Ovary (tissue), 3 donors: ENCODE data around the gene LDHAL6B.

ENCODE experiments used
- POLR2A ChIP-seq: fragments of 450-650 bp; IDR thresholded peaks from one replicate; pipeline ENCODE4 v1.6.1; 2017; ENCODE audit warnings: antibody characterized with exemption, mild to moderate bottlenecking, moderate library complexity
- TF ChIP-seq, protein P1 (sequence below), 3 donors: fragments of 450-650 bp in 2 of 3; fragments of 200-600 bp in 1 of 3; IDR thresholded peaks; one replicate each; pipeline versions ENCODE4 v1.5.1 to v1.8.0; 2016 to 2022; ENCODE audit warnings: antibody characterized with exemption in 3 of 3, mild to moderate bottlenecking in 1 of 3
- donor health status: DM: no; HTN: no; CAD: no.

DNA sequence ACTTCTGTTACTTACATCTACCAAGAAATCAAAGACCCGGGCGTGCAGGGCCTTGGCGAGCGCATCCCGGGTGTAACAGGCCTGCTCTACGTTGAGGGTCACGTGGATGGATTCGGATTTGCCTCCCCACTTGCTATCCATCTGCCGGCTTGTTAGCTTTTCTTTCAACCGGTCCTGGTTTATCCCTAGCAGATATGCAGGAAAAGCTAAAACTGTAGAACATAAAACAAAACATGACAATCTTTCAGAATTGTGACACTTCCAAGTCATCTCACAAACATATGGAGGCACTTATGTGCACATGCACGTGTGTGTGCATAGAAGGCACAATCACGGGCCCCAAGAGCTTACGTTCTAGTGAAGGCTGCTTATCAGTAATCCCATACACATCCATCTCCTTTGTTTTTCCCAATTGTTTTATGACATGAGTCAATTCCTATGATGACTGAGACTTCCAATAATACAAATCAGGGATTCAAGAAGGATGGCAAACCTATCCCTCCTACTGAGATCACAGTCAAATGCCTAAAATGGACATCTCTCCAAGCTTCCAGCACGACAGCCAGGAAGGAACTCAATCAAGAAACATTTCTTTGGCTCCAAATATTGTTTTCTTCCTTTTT is 11.3 kb downstream of the LDHAL6B start:
- no peak for TF ChIP-seq POLR2A
- TF ChIP-seq, protein P1, sequence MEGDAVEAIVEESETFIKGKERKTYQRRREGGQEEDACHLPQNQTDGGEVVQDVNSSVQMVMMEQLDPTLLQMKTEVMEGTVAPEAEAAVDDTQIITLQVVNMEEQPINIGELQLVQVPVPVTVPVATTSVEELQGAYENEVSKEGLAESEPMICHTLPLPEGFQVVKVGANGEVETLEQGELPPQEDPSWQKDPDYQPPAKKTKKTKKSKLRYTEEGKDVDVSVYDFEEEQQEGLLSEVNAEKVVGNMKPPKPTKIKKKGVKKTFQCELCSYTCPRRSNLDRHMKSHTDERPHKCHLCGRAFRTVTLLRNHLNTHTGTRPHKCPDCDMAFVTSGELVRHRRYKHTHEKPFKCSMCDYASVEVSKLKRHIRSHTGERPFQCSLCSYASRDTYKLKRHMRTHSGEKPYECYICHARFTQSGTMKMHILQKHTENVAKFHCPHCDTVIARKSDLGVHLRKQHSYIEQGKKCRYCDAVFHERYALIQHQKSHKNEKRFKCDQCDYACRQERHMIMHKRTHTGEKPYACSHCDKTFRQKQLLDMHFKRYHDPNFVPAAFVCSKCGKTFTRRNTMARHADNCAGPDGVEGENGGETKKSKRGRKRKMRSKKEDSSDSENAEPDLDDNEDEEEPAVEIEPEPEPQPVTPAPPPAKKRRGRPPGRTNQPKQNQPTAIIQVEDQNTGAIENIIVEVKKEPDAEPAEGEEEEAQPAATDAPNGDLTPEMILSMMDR (IDR thresholded peaks at IDR 0.05) = no peak
